ENCODE results near the gene CDH12. TPM values are rescaled to one million over a fixed set of nuclear protein-coding genes. Genes with fewer than 3 reads are reported as not detected.

The CDH12 gene
- total RNA-seq, 4 donors from 2014 or later = not detected

- H3K4me1 ChIP-seq = no peaks in the 10 kb centered on the region
- no peak for DNase-seq (ENCODE audit: extremely low spot score)
- no peaks in the 10 kb centered on the region for H3K27me3 ChIP-seq
- no peaks in the 10 kb centered on the region for H3K9me3 ChIP-seq
- intact Hi-C loops (cut with DNase I) = no loop called here
- 32% methylated on average over 3 of the region's 3 CpGs for WGBS
- H3K36me3 ChIP-seq = no peaks in the 10 kb centered on the region
- H3K4me3 ChIP-seq = no peak overlapping the region
- TF ChIP-seq EP300 (IDR thresholded peaks at IDR 0.05) = no peak
- no peak for TF ChIP-seq POLR2A (IDR thresholded peaks at IDR 0.05; ENCODE audit: low read depth)
- TF ChIP-seq, protein P1, sequence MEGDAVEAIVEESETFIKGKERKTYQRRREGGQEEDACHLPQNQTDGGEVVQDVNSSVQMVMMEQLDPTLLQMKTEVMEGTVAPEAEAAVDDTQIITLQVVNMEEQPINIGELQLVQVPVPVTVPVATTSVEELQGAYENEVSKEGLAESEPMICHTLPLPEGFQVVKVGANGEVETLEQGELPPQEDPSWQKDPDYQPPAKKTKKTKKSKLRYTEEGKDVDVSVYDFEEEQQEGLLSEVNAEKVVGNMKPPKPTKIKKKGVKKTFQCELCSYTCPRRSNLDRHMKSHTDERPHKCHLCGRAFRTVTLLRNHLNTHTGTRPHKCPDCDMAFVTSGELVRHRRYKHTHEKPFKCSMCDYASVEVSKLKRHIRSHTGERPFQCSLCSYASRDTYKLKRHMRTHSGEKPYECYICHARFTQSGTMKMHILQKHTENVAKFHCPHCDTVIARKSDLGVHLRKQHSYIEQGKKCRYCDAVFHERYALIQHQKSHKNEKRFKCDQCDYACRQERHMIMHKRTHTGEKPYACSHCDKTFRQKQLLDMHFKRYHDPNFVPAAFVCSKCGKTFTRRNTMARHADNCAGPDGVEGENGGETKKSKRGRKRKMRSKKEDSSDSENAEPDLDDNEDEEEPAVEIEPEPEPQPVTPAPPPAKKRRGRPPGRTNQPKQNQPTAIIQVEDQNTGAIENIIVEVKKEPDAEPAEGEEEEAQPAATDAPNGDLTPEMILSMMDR (IDR thresholded peaks at IDR 0.05) = no peak
- TF ChIP-seq POLR2AphosphoS5 (IDR thresholded peaks at IDR 0.05) = no peak
- H3K27ac ChIP-seq (replicated peaks in 1 of 4) = no peak overlapping the region
Observed at GRCh38 chr5:22079566-22079965, 773.6 kb downstream of the CDH12 start.

DNA sequence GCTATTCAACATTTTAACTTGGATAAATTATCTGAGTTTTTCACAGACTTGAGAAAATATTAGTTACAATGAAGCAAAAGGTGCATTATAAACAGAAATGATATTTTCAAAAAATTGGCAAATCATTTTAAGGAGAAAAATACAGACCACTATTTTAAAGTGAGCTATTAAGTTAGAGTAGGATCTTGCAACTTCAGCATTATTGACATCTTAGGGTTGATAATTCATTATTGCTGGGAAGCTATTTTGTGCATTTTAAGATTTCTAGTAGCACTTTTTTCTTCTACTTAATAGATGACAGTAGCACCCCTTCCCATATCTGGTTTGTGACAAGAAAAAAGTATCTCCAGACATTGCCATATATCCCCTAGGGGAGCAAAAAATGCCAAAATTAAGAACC, 774.1 kb downstream of the CDH12 start:
- Histone ChIP-seq H3K27me3 (no peaks in the 10 kb centered on the region), H3K4me3 (no peak overlapping the region), H3K9me3 (no peaks in the 10 kb centered on the region), H3K4me1 (no peaks in the 10 kb centered on the region), H3K36me3 (no peaks in the 10 kb centered on the region), H3K27ac (replicated peaks in 1 of 4) (no peak overlapping the region)
- no peak for DNase-seq (ENCODE audit: extremely low spot score)
- intact Hi-C loops (cut with DNase I) = no loop called here
- TF ChIP-seq POLR2A (IDR thresholded peaks at IDR 0.05; ENCODE audit: low read depth) = no peak
- no peak for TF ChIP-seq POLR2AphosphoS5 (IDR thresholded peaks at IDR 0.05)
- TF ChIP-seq, protein P1 (IDR thresholded peaks at IDR 0.05) = no peak
- no peak for TF ChIP-seq EP300 (IDR thresholded peaks at IDR 0.05)

- WGBS = 81% methylated on average over 3 of the region's 3 CpGs
- Histone ChIP-seq H3K9me3 (no peaks in the 10 kb centered on the region), H3K36me3 (no peaks in the 10 kb centered on the region), H3K4me3 (no peak overlapping the region), H3K4me1 (no peaks in the 10 kb centered on the region), H3K27ac (replicated peaks in 1 of 4) (no peak overlapping the region), H3K27me3 (no peaks in the 10 kb centered on the region)
- DNase-seq (ENCODE audit: extremely low spot score) = no peak
- TF ChIP-seq EP300 (IDR thresholded peaks at IDR 0.05) (no peak), POLR2AphosphoS5 (IDR thresholded peaks at IDR 0.05) (no peak), POLR2A (IDR thresholded peaks at IDR 0.05; ENCODE audit: low read depth) (no peak)
- TF ChIP-seq, protein P1 (IDR thresholded peaks at IDR 0.05) = no peak
- intact Hi-C loops (cut with DNase I) = no loop called here
Observed at GRCh38 chr5:22076586-22076985, 776.6 kb downstream of the CDH12 start.

DNA sequence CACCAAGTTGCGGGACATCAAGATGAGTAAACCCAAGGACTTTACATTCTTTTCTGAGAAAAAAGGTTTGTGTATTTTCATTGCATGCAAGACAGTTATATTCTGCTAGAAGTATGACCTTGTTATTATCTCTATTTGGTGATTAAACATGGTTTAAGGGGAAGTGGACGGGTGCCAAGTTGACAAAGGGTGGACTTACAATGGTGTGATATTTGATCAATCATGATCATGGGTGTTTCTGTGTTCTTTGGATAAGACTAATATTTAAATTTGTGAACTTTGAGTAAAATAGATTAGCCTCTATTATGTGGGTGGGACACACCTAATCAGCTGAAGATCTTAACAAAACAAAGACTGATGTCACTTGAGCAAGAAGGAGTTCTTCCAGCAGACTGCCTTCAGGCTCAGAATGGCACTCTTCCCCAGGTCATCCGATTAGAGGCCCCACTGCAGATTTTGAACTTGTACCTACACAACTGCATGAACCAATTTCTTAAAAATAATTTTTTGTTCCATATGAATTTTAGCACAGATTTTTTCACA, 782.9 kb downstream of the CDH12 start:
- Histone ChIP-seq H3K27me3 (no peaks in the 10 kb centered on the region), H3K27ac (replicated peaks in 1 of 4) (no peak overlapping the region), H3K4me3 (no peak overlapping the region), H3K9me3 (no peaks in the 10 kb centered on the region), H3K4me1 (no peaks in the 10 kb centered on the region), H3K36me3 (no peaks in the 10 kb centered on the region)
- DNase-seq (ENCODE audit: extremely low spot score) = no peak
- TF ChIP-seq POLR2A (IDR thresholded peaks at IDR 0.05; ENCODE audit: low read depth) = no peak
- no peak for TF ChIP-seq EP300 (IDR thresholded peaks at IDR 0.05)
- TF ChIP-seq, protein P1 (IDR thresholded peaks at IDR 0.05) = no peak
- TF ChIP-seq POLR2AphosphoS5 (IDR thresholded peaks at IDR 0.05) = no peak
- 63% methylated on average over 3 of the region's 3 CpGs for WGBS
- intact Hi-C loops (cut with DNase I) = no loop called here

GRCh38 chr5:22063717-22064116, 789.4 kb downstream of the CDH12 start:
- TF ChIP-seq POLR2A (IDR thresholded peaks at IDR 0.05; ENCODE audit: low read depth) (no peak), EP300 (IDR thresholded peaks at IDR 0.05) (no peak), POLR2AphosphoS5 (IDR thresholded peaks at IDR 0.05) (no peak)
- TF ChIP-seq, protein P1 (IDR thresholded peaks at IDR 0.05) = no peak
- no peaks in the 10 kb centered on the region for H3K4me1 ChIP-seq
- H3K27me3 ChIP-seq = no peaks in the 10 kb centered on the region
- no peak for DNase-seq (ENCODE audit: extremely low spot score)
- no peaks in the 10 kb centered on the region for H3K9me3 ChIP-seq
- 95% methylated on average over 4 of the region's 4 CpGs for WGBS
- H3K36me3 ChIP-seq = no peaks in the 10 kb centered on the region
- no peak overlapping the region for H3K4me3 ChIP-seq
- no peak overlapping the region for H3K27ac ChIP-seq (replicated peaks in 1 of 4)
- intact Hi-C loops (cut with DNase I) = no loop called here
